Activated CD4-positive, alpha-beta T cell treated with anti-CD3 and anti-CD28 coated beads for 48 hours (primary cell): Measurements from ENCODE around the gene ADAM10.
"Not testable (repeated sequence)": the region's sequence is repeated elsewhere in the genome, so short reads cannot be mapped to it uniquely, and the experiment has no call there.

ENCODE experiments used
- DNase-seq: peaks from one replicate; pipeline ENCODE4 v3.0.0-alpha.2; 2020

The ADAM10 gene

GRCh38 chr15:58665672-58666071 is 83.8 kb downstream of the ADAM10 start:
- DNase-seq: no peak

- no peak for DNase-seq
Measured at GRCh38 chr15:58650102-58650501, 99.4 kb downstream of the ADAM10 start.

- DNase-seq: no peak
Measured at GRCh38 chr15:58649175-58649574, 100.3 kb downstream of the ADAM10 start.

- DNase-seq: no peak
Measured at GRCh38 chr15:58643996-58644395, 105.5 kb downstream of the ADAM10 start.

- DNase-seq: no peak
Measured at GRCh38 chr15:58641660-58642059, 107.8 kb downstream of the ADAM10 start.

- DNase-seq: no peak
Measured at GRCh38 chr15:58639992-58640391, 109.5 kb downstream of the ADAM10 start.

GRCh38 chr15:58639002-58639756 is 110.3 kb downstream of the ADAM10 start:
- no peak for DNase-seq

- no peak for DNase-seq
Measured at GRCh38 chr15:58632789-58633188, 116.7 kb downstream of the ADAM10 start.

GRCh38 chr15:58631319-58631718 is 118.2 kb downstream of the ADAM10 start:
- no peak for DNase-seq

- no peak for DNase-seq
Measured at GRCh38 chr15:58629625-58630024, 119.9 kb downstream of the ADAM10 start.

- no peak for DNase-seq
Measured at GRCh38 chr15:58628206-58628947, 121.1 kb downstream of the ADAM10 start.

- DNase-seq: no peak
Measured at GRCh38 chr15:58627701-58628100, 121.8 kb downstream of the ADAM10 start.

GRCh38 chr15:58627046-58627445 is 122.5 kb downstream of the ADAM10 start:
- no peak for DNase-seq

GRCh38 chr15:58626378-58626777 is 123.1 kb downstream of the ADAM10 start:
- DNase-seq: no peak

- DNase-seq: no peak
Measured at GRCh38 chr15:58622877-58623276, 126.6 kb downstream of the ADAM10 start.

GRCh38 chr15:58620268-58620667 is 129.2 kb downstream of the ADAM10 start:
- not testable (repeated sequence) for DNase-seq

- DNase-seq: no peak
Measured at GRCh38 chr15:58616171-58616570, 133.3 kb downstream of the ADAM10 start.

GRCh38 chr15:58611731-58612676 is 137.5 kb downstream of the ADAM10 start:
- no peak for DNase-seq

- DNase-seq: no peak
Measured at GRCh38 chr15:58608711-58609110, 140.8 kb downstream of the ADAM10 start.

- DNase-seq: no peak
Measured at GRCh38 chr15:58608129-58608590, 141.3 kb downstream of the ADAM10 start.

- DNase-seq: no peak
Measured at GRCh38 chr15:58606577-58607080, 142.9 kb downstream of the ADAM10 start.

GRCh38 chr15:58605931-58606530 is 143.5 kb downstream of the ADAM10 start:
- no peak for DNase-seq
